HG02759 (cell line): Measurements from ENCODE around the gene TESPA1.

Experiments
- ATAC-seq: cut with Tn5 transposase; IDR thresholded peaks from one replicate; pipeline ENCODE4 v1.9.1; 2021; ENCODE audit warnings: mild to moderate bottlenecking, moderate library complexity; ENCODE audit not compliant: unreplicated experiment

TESPA1 gene

GRCh38 chr12:54983536-54984101, 943 bp downstream of the TESPA1 start:
- no peak for ATAC-seq

- ATAC-seq = no peak
These were observed 2.8 kb downstream of the TESPA1 start for GRCh38 chr12:54981796-54982195.

- ATAC-seq = no peak
These were observed 4.2 kb downstream of the TESPA1 start for GRCh38 chr12:54980341-54980740.

GRCh38 chr12:54977857-54978256, 6.7 kb downstream of the TESPA1 start:
- no peak for ATAC-seq

GRCh38 chr12:54977155-54977554, 7.4 kb downstream of the TESPA1 start:
- ATAC-seq = no peak

GRCh38 chr12:54975875-54976274, 8.7 kb downstream of the TESPA1 start:
- no peak for ATAC-seq

GRCh38 chr12:54975272-54975671, 9.3 kb downstream of the TESPA1 start:
- no peak for ATAC-seq

GRCh38 chr12:54974279-54974678, 10.3 kb downstream of the TESPA1 start:
- no peak for ATAC-seq

GRCh38 chr12:54973556-54973955, 11.0 kb downstream of the TESPA1 start:
- no peak for ATAC-seq

GRCh38 chr12:54970741-54971140, 13.8 kb downstream of the TESPA1 start:
- ATAC-seq = no peak

GRCh38 chr12:54968181-54968730, 16.3 kb downstream of the TESPA1 start:
- ATAC-seq = no peak

- ATAC-seq = no peak
These were observed 17.1 kb downstream of the TESPA1 start for GRCh38 chr12:54967461-54967860.

- ATAC-seq = no peak
These were observed 23.4 kb downstream of the TESPA1 start for GRCh38 chr12:54961190-54961589.

- ATAC-seq = peak; percentile 78
These were observed 25.1 kb downstream of the TESPA1 start for GRCh38 chr12:54959291-54960018.

- peak; percentile 49 for ATAC-seq
These were observed 26.4 kb downstream of the TESPA1 start for GRCh38 chr12:54958048-54958658.

- no peak for ATAC-seq
These were observed 27.5 kb downstream of the TESPA1 start for GRCh38 chr12:54956818-54957641.

- no peak for ATAC-seq
These were observed 28.2 kb downstream of the TESPA1 start for GRCh38 chr12:54956322-54956721.

- no peak for ATAC-seq
These were observed 29.8 kb downstream of the TESPA1 start for GRCh38 chr12:54954801-54955200.

- no peak for ATAC-seq
These were observed 30.3 kb downstream of the TESPA1 start for GRCh38 chr12:54954228-54954627.

- ATAC-seq = no peak
These were observed 34.4 kb downstream of the TESPA1 start for GRCh38 chr12:54950071-54950727.
